HepG2 (cell line): Measurements from ENCODE around the gene POLR2F. TPM values are rescaled to one million over a fixed set of nuclear protein-coding genes. Genes with fewer than 3 reads are reported as not detected.

Source experiments
- FOXA1 ChIP-seq, 2 experiments: fragments of 450-650 bp in 1 of 2; sonication (generic) in 1 of 2; formaldehyde crosslinking in 1 of 2; IDR thresholded peaks; 2 replicates each; pipeline versions ENCODE4 v1.4.0 to v1.6.1; 2016 to 2020; ENCODE audit warnings: missing genetic modification reagents in 1 of 2
- GATAD2A ChIP-seq: IDR thresholded peaks from 2 replicates; pipeline ENCODE4 v1.6.1; 2016
- IKZF5 ChIP-seq: IDR thresholded peaks from 2 replicates; pipeline ENCODE4 v1.6.1; 2018; ENCODE audit warnings: missing genetic modification reagents, mild to moderate bottlenecking, missing compliant biosample characterization
- KIAA2018 ChIP-seq: sonication (generic); formaldehyde crosslinking; IDR thresholded peaks from 2 replicates; pipeline ENCODE4 v1.5.0; 2020; ENCODE audit warnings: mild to moderate bottlenecking, missing genetic modification reagents, borderline replicate concordance
- MED1 ChIP-seq: sonication (generic); formaldehyde crosslinking; IDR thresholded peaks from 2 replicates; pipeline ENCODE4 v1.4.0; 2020; ENCODE audit warnings: missing genetic modification reagents
- MTF1 ChIP-seq: sonication (generic); formaldehyde crosslinking; IDR thresholded peaks from 2 replicates; pipeline ENCODE4 v1.5.0; 2020; ENCODE audit warnings: missing genetic modification reagents
- NRL ChIP-seq: sonication (generic); formaldehyde crosslinking; IDR thresholded peaks from 2 replicates; pipeline ENCODE4 v1.5.0; 2020; ENCODE audit warnings: missing genetic modification reagents, mild to moderate bottlenecking, moderate library complexity, borderline replicate concordance
- PAWR ChIP-seq: sonication (generic); formaldehyde crosslinking; IDR thresholded peaks from 2 replicates; pipeline ENCODE4 v1.4.0; 2020; ENCODE audit warnings: missing genetic modification reagents, mild to moderate bottlenecking, borderline replicate concordance
- ZNF143 ChIP-seq: sonication (generic); formaldehyde crosslinking; IDR thresholded peaks from 2 replicates; pipeline ENCODE4 v1.4.0; 2020; ENCODE audit warnings: missing genetic modification reagents
- ZNF567 ChIP-seq: sonication (generic); formaldehyde crosslinking; IDR thresholded peaks from 2 replicates; pipeline ENCODE4 v1.8.1; 2023; ENCODE audit warnings: mild to moderate bottlenecking, missing genetic modification reagents, borderline replicate concordance
- ZNF605 ChIP-seq: sonication (generic); formaldehyde crosslinking; IDR thresholded peaks from 2 replicates; pipeline ENCODE4 v1.8.0; 2022; ENCODE audit warnings: mild to moderate bottlenecking, missing genetic modification reagents
- polyA plus RNA-seq, 8 experiments: library from polyadenylated mRNA; depleted of rRNA in 3 of 8; stranded (reverse) in 7 of 8; unstranded in 1 of 8; fragments of >200 nt; fragmentation: Illumina TruSeq in 4 of 8; extraction: Trizol in 4 of 8; gene quantifications; 2 replicates each; pipeline versions ENCODE4 v1.2.1 to v1.2.3, GENCODE V29; 2011 to 2016; ENCODE audit warnings: low read depth in 4 of 8, missing spikeins in 1 of 8, mixed read lengths in 1 of 8; ENCODE audit not compliant: insufficient read depth in 1 of 8
- total RNA-seq, 5 experiments: library from RNA; depleted of rRNA; stranded (reverse); fragments of >200 nt; fragmentation: Illumina TruSeq; extraction: Trizol; gene quantifications; 2 replicates each; pipeline ENCODE4 v1.2.3, GENCODE V29; 2016; ENCODE audit warnings: low read depth in 1 of 5
- TF ChIP-seq, protein P1 (sequence below): sonication (generic); formaldehyde crosslinking; conservative IDR thresholded peaks from 2 replicates; pipeline ENCODE4 v1.8.0; 2022; ENCODE audit warnings: low read depth, missing genetic modification reagents
- TF ChIP-seq, protein P2 (sequence below): sonication (generic); formaldehyde crosslinking; IDR thresholded peaks from 2 replicates; pipeline ENCODE4 v1.5.1; 2020; ENCODE audit warnings: missing genetic modification reagents, mild to moderate bottlenecking, borderline replicate concordance
- TF ChIP-seq, protein P3 (sequence below): sonication (generic); formaldehyde crosslinking; IDR thresholded peaks from 2 replicates; pipeline ENCODE4 v1.4.0; 2020; ENCODE audit warnings: missing genetic modification reagents

POLR2F gene
- total and polyA plus RNA-seq, 2 of the 13 experiments (the other 11 are each of a cell fraction or from before 2014, with no cell fraction given), result 135 to 158 TPM

DNA sequence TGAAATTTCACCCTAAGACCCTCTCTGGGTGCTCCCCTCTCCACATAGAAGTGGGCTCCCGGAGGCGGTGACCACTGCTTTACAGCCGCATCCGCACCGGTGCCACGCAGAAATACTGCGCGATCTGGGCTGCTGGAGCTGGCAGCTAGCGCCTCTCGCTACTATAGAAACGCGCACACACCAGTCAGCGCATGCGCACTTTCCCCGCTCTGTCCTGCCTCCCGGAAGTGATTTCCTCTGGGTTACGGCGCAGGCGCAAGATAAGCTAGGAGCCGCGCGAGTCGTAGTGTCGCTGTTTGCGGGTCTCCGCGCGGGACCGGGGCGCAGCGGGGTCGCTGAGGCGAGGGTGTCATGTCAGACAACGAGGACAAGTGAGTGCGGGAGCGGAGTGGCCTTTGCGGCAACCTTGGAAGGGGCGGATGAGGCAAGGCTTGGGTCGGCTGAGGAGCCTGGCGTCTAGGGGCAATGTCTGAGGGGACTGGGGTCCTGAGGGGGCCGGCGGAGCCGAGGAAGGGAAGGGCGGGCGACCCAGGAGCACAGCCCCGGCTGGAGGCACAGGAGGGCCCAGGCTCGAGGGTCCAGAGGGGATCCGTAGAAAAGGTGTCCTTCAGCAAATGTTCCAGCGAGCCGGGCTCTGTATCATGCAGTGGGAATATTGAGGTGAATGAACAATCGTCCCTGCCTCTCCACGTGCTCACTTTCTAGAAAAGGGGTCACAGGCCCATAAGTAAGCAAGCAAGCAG is at the start of gene POLR2F, which contains the start of gene C22orf23 (continued):
- TF ChIP-seq MED1 (CRISPR knock-in tag) (peak; percentile 37), ZNF605 (CRISPR knock-in tag) (peak; percentile 88), PAWR (CRISPR knock-in tag) (no peak), ZNF567 (CRISPR knock-in tag) (no peak), FOXA1 (IDR thresholded peaks at IDR 0.05) (no peak), FOXA1 (CRISPR knock-in tag; IDR thresholded peaks at IDR 0.05) (0 out of 2 replicates have a peak, but pooled peaks have one; percentile 14), NRL (CRISPR knock-in tag) (0 out of 2 replicates have a peak, but pooled peaks have one; percentile 49), ZNF143 (no peak), GATAD2A (CRISPR knock-in tag) (peak; percentile 57), MTF1 (CRISPR knock-in tag) (no peak), IKZF5 (CRISPR knock-in tag) (0 out of 2 replicates have a peak, but pooled peaks have one; percentile 69), KIAA2018 (CRISPR knock-in tag) (0 out of 2 replicates have a peak, but pooled peaks have one; percentile 33)
- TF ChIP-seq, protein P1, sequence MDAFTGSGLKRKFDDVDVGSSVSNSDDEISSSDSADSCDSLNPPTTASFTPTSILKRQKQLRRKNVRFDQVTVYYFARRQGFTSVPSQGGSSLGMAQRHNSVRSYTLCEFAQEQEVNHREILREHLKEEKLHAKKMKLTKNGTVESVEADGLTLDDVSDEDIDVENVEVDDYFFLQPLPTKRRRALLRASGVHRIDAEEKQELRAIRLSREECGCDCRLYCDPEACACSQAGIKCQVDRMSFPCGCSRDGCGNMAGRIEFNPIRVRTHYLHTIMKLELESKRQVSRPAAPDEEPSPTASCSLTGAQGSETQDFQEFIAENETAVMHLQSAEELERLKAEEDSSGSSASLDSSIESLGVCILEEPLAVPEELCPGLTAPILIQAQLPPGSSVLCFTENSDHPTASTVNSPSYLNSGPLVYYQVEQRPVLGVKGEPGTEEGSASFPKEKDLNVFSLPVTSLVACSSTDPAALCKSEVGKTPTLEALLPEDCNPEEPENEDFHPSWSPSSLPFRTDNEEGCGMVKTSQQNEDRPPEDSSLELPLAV (CRISPR knock-in tag), result no peak
- TF ChIP-seq, protein P2, sequence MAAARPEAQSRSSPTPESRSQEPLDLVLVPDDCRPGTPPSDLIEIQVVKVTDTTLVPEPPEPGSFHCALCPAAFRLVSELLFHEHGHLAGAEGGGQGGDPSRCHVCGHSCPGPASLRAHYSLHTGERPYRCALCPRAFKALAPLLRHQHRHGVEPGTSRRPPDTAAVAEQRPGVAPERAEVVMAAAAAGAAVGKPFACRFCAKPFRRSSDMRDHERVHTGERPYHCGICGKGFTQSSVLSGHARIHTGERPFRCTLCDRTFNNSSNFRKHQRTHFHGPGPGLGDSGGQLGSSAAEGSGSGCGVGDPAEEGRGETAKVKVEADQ (CRISPR knock-in tag), result peak; percentile 61; the same call in 1 of the 2 replicates
- TF ChIP-seq, protein P3, sequence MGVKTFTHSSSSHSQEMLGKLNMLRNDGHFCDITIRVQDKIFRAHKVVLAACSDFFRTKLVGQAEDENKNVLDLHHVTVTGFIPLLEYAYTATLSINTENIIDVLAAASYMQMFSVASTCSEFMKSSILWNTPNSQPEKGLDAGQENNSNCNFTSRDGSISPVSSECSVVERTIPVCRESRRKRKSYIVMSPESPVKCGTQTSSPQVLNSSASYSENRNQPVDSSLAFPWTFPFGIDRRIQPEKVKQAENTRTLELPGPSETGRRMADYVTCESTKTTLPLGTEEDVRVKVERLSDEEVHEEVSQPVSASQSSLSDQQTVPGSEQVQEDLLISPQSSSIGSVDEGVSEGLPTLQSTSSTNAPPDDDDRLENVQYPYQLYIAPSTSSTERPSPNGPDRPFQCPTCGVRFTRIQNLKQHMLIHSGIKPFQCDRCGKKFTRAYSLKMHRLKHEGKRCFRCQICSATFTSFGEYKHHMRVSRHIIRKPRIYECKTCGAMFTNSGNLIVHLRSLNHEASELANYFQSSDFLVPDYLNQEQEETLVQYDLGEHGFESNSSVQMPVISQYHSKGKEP (CRISPR knock-in tag), result no peak
